HEK293T (cell line): ENCODE data around the gene BBS5.

ENCODE experiments used
- HDGF ChIP-seq: fragments of 450-650 bp; IDR thresholded peaks from 2 replicates; pipeline ENCODE4 v1.6.1; 2017; ENCODE audit warnings: antibody characterized with exemption, borderline replicate concordance
- L3MBTL2 ChIP-seq: fragments of 450-650 bp; conservative IDR thresholded peaks from 2 replicates; pipeline ENCODE4 v1.6.1; 2016; ENCODE audit warnings: mild to moderate bottlenecking
- NFRKB ChIP-seq: fragments of 450-650 bp; IDR thresholded peaks from 2 replicates; pipeline ENCODE4 v1.6.1; 2016; ENCODE audit warnings: mild to moderate bottlenecking, moderate library complexity
- TARDBP ChIP-seq: fragments of 450-650 bp; IDR thresholded peaks from 2 replicates; pipeline ENCODE4 v1.6.1; 2016
- ZNF384 ChIP-seq: fragments of 450-650 bp; IDR thresholded peaks from 2 replicates; pipeline ENCODE4 v1.6.1; 2016

GRCh38 chr2:169491378-169491777, 12.1 kb downstream of the BBS5 start:
- TF ChIP-seq TARDBP = no peak
- no peak for TF ChIP-seq HDGF
- TF ChIP-seq ZNF384 = no peak
- TF ChIP-seq L3MBTL2 = no peak
- TF ChIP-seq NFRKB = no peak
